Activated CD8-positive, alpha-beta memory T cell treated with anti-CD3 and anti-CD28 coated beads, Interleukin-2, amount 50 U/mL, for 4 hours (primary cell): ENCODE results near the gene OARD1.

Experiments used
- DNase-seq: peaks from one replicate; pipeline ENCODE4 v3.0.0-alpha.2; 2020

Gene OARD1

GRCh38 chr6:41047745-41048732 lies 24.1 kb downstream of the OARD1 start:
- no peak for DNase-seq

GRCh38 chr6:41047306-41047705 lies 24.9 kb downstream of the OARD1 start:
- no peak for DNase-seq

- DNase-seq = no peak
Measured at GRCh38 chr6:41046084-41046483, 26.1 kb downstream of the OARD1 start.

GRCh38 chr6:41045664-41046063 lies 26.5 kb downstream of the OARD1 start:
- no peak for DNase-seq

GRCh38 chr6:41043151-41043550 lies 29.0 kb downstream of the OARD1 start:
- no peak for DNase-seq

- no peak for DNase-seq
Measured at GRCh38 chr6:41042226-41043055, 29.7 kb downstream of the OARD1 start, which contains the start of gene TSPO2. TSS of gene TSPO2 (plus strand) at chr6:41042467. CDS start at chr6:41042986, 519 bp downstream.

- DNase-seq = no peak
Measured at GRCh38 chr6:41040940-41041536, 31.1 kb downstream of the OARD1 start.

- no peak for DNase-seq
Measured at GRCh38 chr6:41040101-41040939, 31.8 kb downstream of the OARD1 start.

GRCh38 chr6:41039060-41039998 lies 32.8 kb downstream of the OARD1 start, which contains the start of gene UNC5CL:
TSS of gene UNC5CL (minus strand) at chr6:41039221. CDS start at chr6:41035074, 4,147 bp downstream.
- DNase-seq = peak; percentile 55

GRCh38 chr6:41038205-41038604 lies 34.0 kb downstream of the OARD1 start:
- no peak for DNase-seq

GRCh38 chr6:41037107-41037900 lies 34.9 kb downstream of the OARD1 start:
- no peak for DNase-seq

GRCh38 chr6:41036601-41037000 lies 35.6 kb downstream of the OARD1 start:
- DNase-seq = no peak

- no peak for DNase-seq
Measured at GRCh38 chr6:41036186-41036585, 36.0 kb downstream of the OARD1 start.

GRCh38 chr6:41033776-41034175 lies 38.4 kb downstream of the OARD1 start:
- no peak for DNase-seq

- DNase-seq = no peak
Measured at GRCh38 chr6:41032830-41033229, 39.3 kb downstream of the OARD1 start.

- no peak for DNase-seq
Measured at GRCh38 chr6:41028561-41029412, 43.4 kb downstream of the OARD1 start.

- peak; percentile 76 for DNase-seq
Measured at GRCh38 chr6:41027799-41028560, 44.2 kb downstream of the OARD1 start.

GRCh38 chr6:41027241-41027640 lies 44.9 kb downstream of the OARD1 start:
- DNase-seq = no peak
